Duodenal mucosa (tissue), 2 donors: ENCODE results near the gene PPM1D.

Experiments
- H3K27ac ChIP-seq: one replicate; pipeline ENCODE4 v1.7.0; 2013; ENCODE audit warnings: low read depth, low read length
- H3K27me3 ChIP-seq, 2 donors: one replicate each; pipeline ENCODE4 v1.7.0; 2013; ENCODE audit warnings: low read length in 2 of 2, control low read depth in 1 of 2; ENCODE audit not compliant: insufficient read depth in 2 of 2, control insufficient read depth in 1 of 2
- H3K36me3 ChIP-seq, 2 donors: one replicate each; pipeline ENCODE4 v1.7.0; 2013; ENCODE audit warnings: low read length in 2 of 2, control low read depth in 1 of 2; ENCODE audit not compliant: insufficient read depth in 2 of 2, control insufficient read depth in 1 of 2
- H3K4me1 ChIP-seq, 2 donors: one replicate each; pipeline ENCODE4 v1.7.0; 2013; ENCODE audit warnings: low read length in 2 of 2, control low read depth in 1 of 2; ENCODE audit not compliant: insufficient read depth in 2 of 2, control insufficient read depth in 1 of 2
- H3K4me3 ChIP-seq, 2 donors: one replicate each; pipeline ENCODE4 v1.7.0; 2013; ENCODE audit warnings: low read length in 2 of 2, low read depth in 1 of 2
- H3K9ac ChIP-seq, 2 donors: one replicate each; pipeline ENCODE4 v1.7.0; 2013; ENCODE audit warnings: low read length in 2 of 2, low read depth in 1 of 2
- H3K9me3 ChIP-seq, 2 donors: one replicate each; pipeline ENCODE4 v1.7.0; 2013; ENCODE audit warnings: low read length in 2 of 2, control low read depth in 1 of 2; ENCODE audit not compliant: control insufficient read depth in 1 of 2

The PPM1D gene

GRCh38 chr17:60678118-60678444 lies 78.1 kb downstream of the PPM1D start:
- Histone ChIP-seq H3K36me3 (peaks cover 0 to 2% of the 10 kb centered on the region in 2 donors), H3K4me3 (peak overlapping the region; percentile 88 to 89), H3K4me1 (peaks cover 3 to 4% of the 10 kb centered on the region in 2 donors), H3K9ac (peak overlapping the region; percentile 71 to 83), H3K27me3 (no peaks in the 10 kb centered on the region), H3K9me3 (peaks cover 0 to 3% of the 10 kb centered on the region in 2 donors), H3K27ac (no peak overlapping the region)

GRCh38 chr17:60679287-60679686 lies 79.3 kb downstream of the PPM1D start:
- Histone ChIP-seq H3K27me3 (no peaks in the 10 kb centered on the region), H3K27ac (no peak overlapping the region), H3K36me3 (peaks cover 2 to 4% of the 10 kb centered on the region in 2 donors), H3K9me3 (peaks cover 0 to 3% of the 10 kb centered on the region in 2 donors), H3K9ac (no peak overlapping the region), H3K4me3 (no peak overlapping the region), H3K4me1 (peaks cover 3 to 4% of the 10 kb centered on the region in 2 donors)

- no peaks in the 10 kb centered on the region for H3K9me3 ChIP-seq
- H3K27me3 ChIP-seq = no peaks in the 10 kb centered on the region
- peaks cover 4 to 6% of the 10 kb centered on the region in 2 donors for H3K36me3 ChIP-seq
- H3K4me3 ChIP-seq = no peak overlapping the region
- H3K27ac ChIP-seq = no peak overlapping the region
- peaks cover 3 to 4% of the 10 kb centered on the region in 2 donors for H3K4me1 ChIP-seq
- no peak overlapping the region for H3K9ac ChIP-seq
Observed at GRCh38 chr17:60680754-60681153, 80.8 kb downstream of the PPM1D start.

- H3K27me3 ChIP-seq = no peaks in the 10 kb centered on the region
- H3K9me3 ChIP-seq = no peaks in the 10 kb centered on the region
- H3K36me3 ChIP-seq = peaks cover 7 to 10% of the 10 kb centered on the region in 2 donors
- H3K27ac ChIP-seq = no peak overlapping the region
- H3K4me1 ChIP-seq = no peaks in the 10 kb centered on the region
- H3K4me3 ChIP-seq = no peak overlapping the region
- H3K9ac ChIP-seq = no peak overlapping the region
Observed at GRCh38 chr17:60685437-60685836, 85.4 kb downstream of the PPM1D start.

- H3K4me1 ChIP-seq = no peaks in the 10 kb centered on the region
- no peak overlapping the region for H3K9ac ChIP-seq
- no peaks in the 10 kb centered on the region for H3K9me3 ChIP-seq
- no peak overlapping the region for H3K4me3 ChIP-seq
- H3K27ac ChIP-seq = no peak overlapping the region
- H3K36me3 ChIP-seq = peaks cover 0 to 6% of the 10 kb centered on the region in 2 donors
- H3K27me3 ChIP-seq = no peaks in the 10 kb centered on the region
Observed at GRCh38 chr17:60695960-60696359, 96.0 kb downstream of the PPM1D start.

- Histone ChIP-seq H3K4me3 (no peak overlapping the region), H3K27me3 (no peaks in the 10 kb centered on the region)
Observed at GRCh38 chr17:60699090-60699489, 99.1 kb downstream of the PPM1D start.

GRCh38 chr17:60704170-60704569 lies 104.2 kb downstream of the PPM1D start:
- no peak overlapping the region for H3K9ac ChIP-seq
- H3K27me3 ChIP-seq = no peaks in the 10 kb centered on the region
- H3K4me3 ChIP-seq = no peak overlapping the region
- H3K9me3 ChIP-seq = no peaks in the 10 kb centered on the region
- H3K4me1 ChIP-seq = no peaks in the 10 kb centered on the region
- H3K36me3 ChIP-seq = peaks cover 0 to 4% of the 10 kb centered on the region in 2 donors
- H3K27ac ChIP-seq = no peak overlapping the region

More at GRCh38 chr17:60699090-60699489, 99.1 kb downstream of the PPM1D start:
- H3K27ac ChIP-seq = no peak overlapping the region
- H3K9ac ChIP-seq = no peak overlapping the region
- peaks cover 0 to 8% of the 10 kb centered on the region in 2 donors for H3K36me3 ChIP-seq
- no peaks in the 10 kb centered on the region for H3K9me3 ChIP-seq
- no peaks in the 10 kb centered on the region for H3K4me1 ChIP-seq

- no peak overlapping the region for H3K27ac ChIP-seq
- no peaks in the 10 kb centered on the region for H3K9me3 ChIP-seq
- no peak overlapping the region for H3K4me3 ChIP-seq
- no peaks in the 10 kb centered on the region for H3K4me1 ChIP-seq
- H3K27me3 ChIP-seq = no peaks in the 10 kb centered on the region
- H3K9ac ChIP-seq = no peak overlapping the region
- H3K36me3 ChIP-seq = peaks cover 0 to 3% of the 10 kb centered on the region in 2 donors
Observed at GRCh38 chr17:60712675-60713074, 112.7 kb downstream of the PPM1D start.

- no peaks in the 10 kb centered on the region for H3K4me1 ChIP-seq
- no peak overlapping the region for H3K4me3 ChIP-seq
- no peaks in the 10 kb centered on the region for H3K9me3 ChIP-seq
- H3K36me3 ChIP-seq = peaks cover 0 to 3% of the 10 kb centered on the region in 2 donors
- H3K27ac ChIP-seq = no peak overlapping the region
- no peaks in the 10 kb centered on the region for H3K27me3 ChIP-seq
- no peak overlapping the region for H3K9ac ChIP-seq
Observed at GRCh38 chr17:60713608-60714007, 113.6 kb downstream of the PPM1D start.
